Liver (tissue), 3 donors: ENCODE measurements around the gene HTR1B.

ENCODE experiments used
- CTCF ChIP-seq: fragments of 150-350 bp; IDR thresholded peaks from 2 replicates; pipeline ENCODE4 v1.5.1; 2017; ENCODE audit warnings: improper control_type of control experiment, low read depth, low read length; ENCODE audit not compliant: missing input control
- FOXA1 ChIP-seq: IDR thresholded peaks from 2 replicates; pipeline ENCODE4 v1.6.1; 2016; ENCODE audit warnings: antibody characterized with exemption
- JUND ChIP-seq, 2 donors: IDR thresholded peaks; 2 replicates each; pipeline ENCODE4 v1.6.1; 2016; ENCODE audit warnings: antibody characterized with exemption in 2 of 2
- YY1 ChIP-seq: IDR thresholded peaks from 2 replicates; pipeline ENCODE4 v1.6.1; 2016; ENCODE audit warnings: antibody characterized with exemption, mild to moderate bottlenecking
- ZBTB33 ChIP-seq: IDR thresholded peaks from 2 replicates; pipeline ENCODE4 v1.6.1; 2016; ENCODE audit warnings: antibody characterized with exemption
- donor health status: healthy.
- donor health status: healthy.

- TF ChIP-seq CTCF (no peak), JUND (IDR thresholded peaks at IDR 0.05) (no peak), ZBTB33 (no peak), FOXA1 (no peak), YY1 (no peak)
These were observed 1.5 kb downstream of the HTR1B start for GRCh38 chr6:77461796-77462195.
